Upper lobe of left lung (tissue), 6 donors: ENCODE data around the gene ECHDC3. TPM values are rescaled to one million over a fixed set of nuclear protein-coding genes. Genes with fewer than 3 reads are reported as not detected.
"Not testable (repeated sequence)": the region's sequence is repeated elsewhere in the genome, so short reads cannot be mapped to it uniquely, and the experiment has no call there.

ENCODE experiments used
- ATAC-seq, 2 donors: fragments of 200-7000 bp; cut with Tn5 transposase; one replicate each; pipeline ENCODE4 v1.9.1; 2022; ENCODE audit warnings: mild to moderate bottlenecking in 2 of 2, moderate library complexity in 2 of 2; ENCODE audit not compliant: low FRiP score in 2 of 2
- DNase-seq, 2 donors: peaks; one replicate each; pipeline ENCODE4 v3.0.0-alpha.2; 2019 to 2020
- H3K27ac ChIP-seq, 4 donors: fragments of 200-600 bp; sonication (generic); one replicate each; pipeline ENCODE4 v1.5.1; 2016 to 2019
- H3K27me3 ChIP-seq, 4 donors: fragments of 200-600 bp; sonication (generic); one replicate each; pipeline ENCODE4 v1.5.1; 2017 to 2019
- H3K36me3 ChIP-seq, 4 donors: fragments of 200-600 bp; sonication (generic); one replicate each; pipeline ENCODE4 v1.5.1; 2016 to 2019
- H3K4me1 ChIP-seq, 4 donors: fragments of 200-600 bp; sonication (generic); one replicate each; pipeline ENCODE4 v1.5.1; 2018 to 2019
- H3K4me3 ChIP-seq, 4 donors: fragments of 200-600 bp; sonication (generic); one replicate each; pipeline ENCODE4 v1.5.1; 2017 to 2019; ENCODE audit warnings: mild to moderate bottlenecking in 2 of 4, moderate library complexity in 1 of 4
- H3K9me3 ChIP-seq, 4 donors: fragments of 200-600 bp; sonication (generic); one replicate each; pipeline ENCODE4 v1.5.1; 2018 to 2019
- CTCF ChIP-seq, 6 experiments: fragments of 450-650 bp in 4 of 6; fragments of 200-600 bp in 2 of 6; sonication (generic) in 2 of 6; IDR thresholded peaks; one replicate each; pipeline ENCODE4 v1.5.1; 2016 to 2019; ENCODE audit warnings: antibody characterized with exemption in 6 of 6
- EP300 ChIP-seq, 4 donors: sonication (generic); formaldehyde crosslinking; IDR thresholded peaks; one replicate each; pipeline ENCODE4 v1.5.1; 2017; ENCODE audit warnings: antibody characterized with exemption in 4 of 4, control low read depth in 2 of 4
- POLR2A ChIP-seq, 4 donors: fragments of 450-650 bp; IDR thresholded peaks; one replicate each; pipeline ENCODE4 v1.5.1; 2016 to 2017; ENCODE audit warnings: antibody characterized with exemption in 4 of 4, mild to moderate bottlenecking in 2 of 4
- POLR2AphosphoS5 ChIP-seq, 2 donors: sonication (generic); formaldehyde crosslinking; IDR thresholded peaks; one replicate each; pipeline ENCODE4 v1.5.1; 2017; ENCODE audit warnings: antibody characterized with exemption in 2 of 2
- WGBS, 2 donors: methylation state at CpG; one replicate each; pipeline ENCODE4 v1.1.5; 2017 to 2018; 5-methylcytosine and 5-hydroxymethylcytosine counted together
- total RNA-seq, 6 donors: library from RNA; depleted of rRNA in 4 of 6; stranded (reverse); fragments of >200 nt in 4 of 6; gene quantifications; one replicate each; pipeline versions ENCODE4 v1.1.0 to v1.2.1, GENCODE V29; 2016 to 2021
- donor health status: DM: no; HTN: no; CAD: no; lungs with moderate emphysema.
- donor health status: DM: no; HTN: yes; CAD: no; lungs with severe emphysema.

The ECHDC3 gene
- total RNA-seq, 6 donors from 2014 or later, result 32.0 to 98.0 (median 61.2) TPM

DNA sequence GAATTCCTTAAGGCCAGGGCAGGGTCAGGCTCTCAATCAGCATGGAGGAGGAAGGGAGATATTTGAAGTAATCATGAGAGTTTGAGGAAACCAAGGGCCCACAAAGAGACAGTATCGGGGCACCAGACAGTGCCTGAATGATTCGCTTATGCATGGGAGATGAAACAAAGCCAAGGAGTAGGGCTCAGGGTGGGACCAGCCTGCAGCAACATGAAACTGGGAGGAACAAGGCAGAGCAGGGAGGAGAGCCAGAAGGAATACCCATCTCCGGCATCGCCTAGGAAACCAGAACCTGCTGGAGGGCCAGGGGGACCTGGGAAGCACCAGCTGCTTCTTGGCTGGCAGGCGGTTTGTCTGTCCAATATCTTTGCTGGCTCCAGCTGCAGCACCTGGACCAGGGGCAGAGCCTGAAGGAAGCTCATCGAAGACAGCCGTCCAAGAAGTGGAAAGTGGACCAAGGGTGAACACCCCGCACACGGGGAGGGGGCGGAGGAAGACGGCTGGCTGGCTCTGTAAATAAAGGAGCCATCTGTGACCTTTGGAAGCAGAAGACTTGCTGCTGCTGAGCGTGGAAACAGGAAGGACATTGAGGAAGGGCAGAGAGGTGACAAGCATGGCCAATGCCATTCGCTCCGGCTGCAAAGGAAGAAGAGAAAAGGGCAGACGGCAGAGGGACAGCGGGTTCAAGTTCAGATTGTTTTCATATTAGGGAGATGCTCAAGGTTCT is 34.4 kb upstream of the ECHDC3 start:
- 65 to 75% methylated on average over 16 of the region's 16 CpGs for WGBS, 2 donors
- H3K4me1 ChIP-seq, result peaks cover 0 to 13% (median 4%) of the 10 kb centered on the region in 4 donors
- no peak overlapping the region for H3K27ac ChIP-seq
- no peak overlapping the region for H3K4me3 ChIP-seq
- DNase-seq, result no peak
- no peaks in the 10 kb centered on the region for H3K27me3 ChIP-seq
- TF ChIP-seq EP300 (IDR thresholded peaks at IDR 0.05) (no peak), POLR2AphosphoS5 (IDR thresholded peaks at IDR 0.05) (no peak), CTCF (IDR thresholded peaks at IDR 0.05) (no peak), POLR2A (IDR thresholded peaks at IDR 0.05) (no peak)
- ATAC-seq, result peak in 1 of 2 donors; percentile 28
- no peaks in the 10 kb centered on the region for H3K36me3 ChIP-seq
- H3K9me3 ChIP-seq, result no peaks in the 10 kb centered on the region

- not testable (repeated sequence) for H3K4me3 ChIP-seq, H3K27ac ChIP-seq, H3K9me3 ChIP-seq, DNase-seq, H3K36me3 ChIP-seq, H3K27me3 ChIP-seq, ATAC-seq
- 71 to 96% methylated on average over 6 of the region's 6 CpGs for WGBS, 2 donors
- H3K4me1 ChIP-seq, result peaks cover 0 to 13% (median 4%) of the 10 kb centered on the region in 4 donors
Measured at GRCh38 chr10:11708801-11709200, 33.4 kb upstream of the ECHDC3 start.

DNA sequence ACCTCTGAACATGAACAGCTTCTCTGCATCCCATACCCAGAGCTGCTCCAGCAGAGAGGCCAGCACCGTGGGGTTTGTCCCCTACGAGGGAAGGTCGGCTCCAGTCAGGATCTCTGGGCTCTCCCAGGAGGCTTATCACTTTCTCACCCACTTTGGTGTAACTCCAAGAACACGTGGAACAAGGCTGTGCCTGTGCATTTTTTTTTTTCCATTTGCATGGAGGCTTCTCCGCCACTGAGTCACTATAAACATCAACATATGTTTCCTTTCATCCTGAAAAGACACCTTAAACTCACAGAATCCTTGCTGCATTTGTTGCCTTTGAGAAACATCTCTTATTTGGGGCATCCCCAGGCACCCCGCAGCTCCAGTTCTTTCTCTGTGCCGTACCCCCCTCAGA is 29.4 kb upstream of the ECHDC3 start:
- H3K36me3 ChIP-seq, result no peaks in the 10 kb centered on the region
- WGBS, 2 donors, result 65 to 84% methylated on average over 5 to 7 of the region's 7 CpGs
- no peak for TF ChIP-seq CTCF (IDR thresholded peaks at IDR 0.05)
- no peak for TF ChIP-seq POLR2AphosphoS5 (IDR thresholded peaks at IDR 0.05)
- TF ChIP-seq POLR2A (IDR thresholded peaks at IDR 0.05), result no peak
- DNase-seq (no peak), ATAC-seq (no peak)
- no peak overlapping the region for H3K4me3 ChIP-seq
- peaks cover 0 to 4% (median 0%) of the 10 kb centered on the region in 4 donors for H3K9me3 ChIP-seq
- no peak overlapping the region for H3K27ac ChIP-seq
- peaks cover 0 to 10% (median 2%) of the 10 kb centered on the region in 4 donors for H3K4me1 ChIP-seq
- H3K27me3 ChIP-seq, result no peaks in the 10 kb centered on the region

GRCh38 chr10:11713186-11713743 is 28.9 kb upstream of the ECHDC3 start:
- WGBS, 2 donors, result 63 to 75% methylated on average over 15 of the region's 15 CpGs
- Histone ChIP-seq H3K4me3 (no peak overlapping the region), H3K4me1 (peaks cover 0 to 6% (median 0%) of the 10 kb centered on the region in 4 donors), H3K36me3 (no peaks in the 10 kb centered on the region), H3K9me3 (peaks cover 0 to 4% (median 0%) of the 10 kb centered on the region in 4 donors), H3K27me3 (no peaks in the 10 kb centered on the region), H3K27ac (no peak overlapping the region)
- peak in 1 of 2 donors; percentile 48 for ATAC-seq
- DNase-seq, result no peak
- TF ChIP-seq EP300 (IDR thresholded peaks at IDR 0.05) (no peak), POLR2AphosphoS5 (IDR thresholded peaks at IDR 0.05) (no peak), POLR2A (IDR thresholded peaks at IDR 0.05) (no peak)

DNA sequence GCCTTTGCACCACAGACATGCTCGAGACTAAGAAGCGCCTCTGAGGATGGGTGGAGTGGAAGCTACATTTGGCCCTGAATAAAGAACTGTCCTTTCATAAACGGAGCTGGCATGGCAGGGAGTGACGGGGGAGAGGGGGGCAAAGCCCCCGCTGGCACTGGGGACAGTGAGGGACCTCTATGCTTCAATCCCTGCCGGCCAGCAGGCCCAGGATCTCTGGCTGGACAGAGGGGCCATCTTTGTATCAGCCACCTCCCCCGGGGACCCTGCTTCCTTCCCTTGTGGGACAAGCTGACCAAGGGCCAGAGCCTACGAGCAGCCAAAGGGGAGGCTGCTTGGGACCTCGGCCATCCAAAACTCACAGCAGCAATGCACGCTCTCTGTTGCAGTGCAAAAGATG is 28.2 kb upstream of the ECHDC3 start:
- no peak for DNase-seq
- Histone ChIP-seq H3K4me3 (no peak overlapping the region), H3K27me3 (no peaks in the 10 kb centered on the region), H3K9me3 (peaks cover 0 to 4% (median 0%) of the 10 kb centered on the region in 4 donors), H3K4me1 (peaks cover 0 to 6% (median 0%) of the 10 kb centered on the region in 4 donors), H3K36me3 (no peaks in the 10 kb centered on the region), H3K27ac (no peak overlapping the region)
- WGBS, 2 donors, result 83 to 90% methylated on average over 8 to 10 of the region's 10 CpGs
- TF ChIP-seq EP300 (IDR thresholded peaks at IDR 0.05) (no peak), POLR2AphosphoS5 (IDR thresholded peaks at IDR 0.05) (no peak), POLR2A (IDR thresholded peaks at IDR 0.05) (no peak), CTCF (IDR thresholded peaks at IDR 0.05) (no peak)
- ATAC-seq, result no peak
